LHCN-M2 (cell line): ENCODE results near the gene PCDH10. TPM values are rescaled to one million over a fixed set of nuclear protein-coding genes. Genes with fewer than 3 reads are reported as not detected.

Source experiments
- DNase-seq: peaks from one replicate; pipeline ENCODE4 v3.0.0-alpha.2; 2012; ENCODE audit warnings: low read depth
- polyA plus RNA-seq: library from polyadenylated mRNA; unstranded; fragments of >200 nt; gene quantifications from one replicate; pipeline ENCODE4 v1.2.1, GENCODE V29; 2012; ENCODE audit warnings: missing spikeins
- total RNA-seq: library from RNA; depleted of rRNA; stranded (reverse); fragments of >200 nt; gene quantifications from 2 replicates; pipeline ENCODE4 v1.2.3, GENCODE V29; 2014; rRNA removed

Gene PCDH10
- total RNA-seq = 1.0 and 1.3 TPM in 2 replicates
- polyA plus RNA-seq = 3.6 TPM

- DNase-seq = peak; percentile 88
Measured at GRCh38 chr4:133148690-133149363, at the start of gene PCDH10. Gene PCDH10 (plus strand): TSS chr4:133149294. CDS start chr4:133150141, 847 bp downstream.

GRCh38 chr4:133102043-133102442, 47.1 kb upstream of the PCDH10 start:
- DNase-seq = no peak

- DNase-seq = peak; percentile 8
Measured at GRCh38 chr4:133102612-133103409, 46.3 kb upstream of the PCDH10 start.

- DNase-seq = no peak
Measured at GRCh38 chr4:133112641-133113040, 36.5 kb upstream of the PCDH10 start.

- no peak for DNase-seq
Measured at GRCh38 chr4:133124746-133125145, 24.3 kb upstream of the PCDH10 start.

- DNase-seq = no peak
Measured at GRCh38 chr4:133127500-133127899, 21.6 kb upstream of the PCDH10 start.

GRCh38 chr4:133129237-133129636, 19.9 kb upstream of the PCDH10 start:
- DNase-seq = peak; percentile 12

- peak; percentile 60 for DNase-seq
Measured at GRCh38 chr4:133130171-133130570, 18.9 kb upstream of the PCDH10 start.

DNA sequence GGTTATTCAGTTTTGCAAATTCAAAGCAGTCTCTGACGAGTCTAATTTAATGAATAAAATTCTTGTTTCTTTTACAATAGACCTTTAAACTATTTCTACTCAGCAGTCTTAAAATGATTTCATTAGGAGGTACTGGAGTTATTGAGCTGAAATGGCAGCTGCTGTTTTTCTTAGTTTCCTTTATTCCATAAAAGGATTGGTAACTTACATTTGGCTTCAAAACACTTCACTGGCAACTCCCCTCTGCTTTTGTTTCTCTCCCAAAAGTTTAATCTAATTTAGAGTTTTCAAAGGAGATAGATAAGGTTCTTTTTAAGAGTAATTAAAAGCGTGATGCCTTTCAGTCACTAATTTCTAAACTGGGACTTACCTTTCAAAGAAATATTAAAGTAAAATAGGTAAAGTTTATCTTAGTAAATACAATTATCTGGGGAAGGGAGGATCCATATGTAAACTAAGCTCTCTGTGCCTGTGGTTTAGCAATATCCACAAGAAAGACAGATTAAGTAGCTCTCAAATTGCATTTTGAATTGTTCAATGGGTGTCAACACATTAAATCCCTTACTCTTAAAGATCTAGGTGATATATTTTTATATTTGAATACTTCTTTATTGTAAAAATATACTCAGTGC, 17.1 kb upstream of the PCDH10 start:
- DNase-seq = peak; percentile 19

- DNase-seq = no peak
Measured at GRCh38 chr4:133136833-133137232, 12.3 kb upstream of the PCDH10 start.

DNA sequence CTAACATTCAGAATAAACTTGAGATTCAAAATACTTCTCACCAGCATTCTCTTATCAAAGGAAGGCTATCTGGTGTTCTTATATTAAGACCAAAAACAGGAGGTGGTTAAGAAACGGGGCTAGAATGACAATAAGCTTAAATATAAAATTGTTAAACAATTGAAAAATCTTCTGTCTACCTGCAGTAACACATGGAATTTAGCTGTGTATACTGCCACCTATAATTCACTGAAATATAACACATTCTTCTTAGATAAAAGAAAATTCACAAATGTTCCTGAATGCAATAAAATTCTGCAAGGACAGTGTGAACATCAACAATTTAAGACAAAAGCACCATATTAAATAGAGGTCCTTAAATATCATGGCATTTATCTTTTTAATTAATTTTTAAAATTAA, 11.5 kb upstream of the PCDH10 start:
- peak; percentile 4 for DNase-seq

GRCh38 chr4:133143775-133144430, 5.2 kb upstream of the PCDH10 start:
- DNase-seq = no peak

DNA sequence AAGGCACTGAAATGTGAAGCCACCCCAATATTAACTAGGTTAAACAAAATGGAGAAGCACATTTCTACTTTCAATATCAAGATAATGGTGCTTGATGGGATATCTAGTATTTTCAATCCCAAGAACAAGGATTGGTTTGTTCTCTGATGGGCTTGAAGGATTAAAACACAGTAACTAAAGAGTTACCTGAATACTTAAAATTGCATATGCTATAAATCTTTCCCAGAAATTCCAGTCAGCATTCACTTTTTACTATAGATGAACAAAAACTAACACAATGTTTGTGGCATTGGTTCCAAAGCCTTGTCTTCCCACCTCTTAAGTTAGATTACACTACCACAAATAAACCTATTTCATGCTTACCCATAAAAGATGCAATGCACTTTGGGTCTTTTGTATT, 3.9 kb upstream of the PCDH10 start:
- DNase-seq = no peak

- DNase-seq = peak; percentile 2
Measured at GRCh38 chr4:133145758-133146573, 3.1 kb upstream of the PCDH10 start.

- peak; percentile 65 for DNase-seq
Measured at GRCh38 chr4:133146574-133147241, 2.4 kb upstream of the PCDH10 start.

GRCh38 chr4:133147286-133147821, 1.7 kb upstream of the PCDH10 start:
- peak; percentile 1 for DNase-seq

GRCh38 chr4:133147921-133148689, 989 bp upstream of the PCDH10 start:
- DNase-seq = peak; percentile 22

DNA sequence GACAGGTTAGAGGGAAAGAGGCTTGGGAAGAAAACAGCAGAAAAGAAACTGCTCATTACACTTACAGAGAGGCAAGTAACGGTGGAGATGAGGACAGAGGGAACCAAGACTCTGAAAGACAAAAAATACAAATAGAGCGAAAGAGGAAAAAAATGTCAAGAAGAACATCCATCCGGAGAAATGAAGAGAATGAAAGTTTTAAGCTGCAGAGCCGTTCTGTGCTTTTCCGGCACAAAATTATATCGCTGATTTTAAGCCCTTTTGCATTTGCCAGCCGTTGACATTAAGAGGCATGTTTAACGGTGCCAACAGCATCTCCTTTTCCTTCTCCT, 236 bp downstream of the PCDH10 start:
- DNase-seq = no peak

DNA sequence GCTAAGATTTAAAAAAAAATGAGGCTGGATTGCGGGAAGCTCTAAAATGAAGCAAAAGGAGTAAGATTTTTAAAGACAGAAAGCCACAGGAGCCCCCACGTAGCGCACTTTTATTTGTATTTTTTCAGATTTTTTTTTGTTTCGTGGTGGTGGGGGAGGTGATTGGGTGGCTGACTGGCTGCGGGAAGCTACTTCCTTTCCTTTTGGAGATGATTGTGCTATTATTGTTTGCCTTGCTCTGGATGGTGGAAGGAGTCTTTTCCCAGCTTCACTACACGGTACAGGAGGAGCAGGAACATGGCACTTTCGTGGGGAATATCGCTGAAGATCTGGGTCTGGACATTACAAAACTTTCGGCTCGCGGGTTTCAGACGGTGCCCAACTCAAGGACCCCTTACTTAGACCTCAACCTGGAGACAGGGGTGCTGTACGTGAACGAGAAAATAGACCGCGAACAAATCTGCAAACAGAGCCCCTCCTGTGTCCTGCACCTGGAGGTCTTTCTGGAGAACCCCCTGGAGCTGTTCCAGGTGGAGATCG, 908 bp downstream of the PCDH10 start:
- peak; percentile 2 for DNase-seq
